Stimulated activated CD8-positive, alpha-beta memory T cell treated with anti-CD3 and anti-CD28 coated beads, Interleukin-7, amount 100 ng/mL, for 1 hour (primary cell): Measurements from ENCODE around the gene HIVEP3.

ENCODE experiments used
- DNase-seq, 2 donors: peaks; one replicate each; pipeline ENCODE4 v3.0.0-alpha.2; 2020; ENCODE audit warnings: low read depth in 2 of 2

HIVEP3 gene

GRCh38 chr1:41583658-41584547 lies 334.8 kb downstream of the HIVEP3 start:
- DNase-seq, result no peak

GRCh38 chr1:41582851-41583657 lies 335.7 kb downstream of the HIVEP3 start:
- DNase-seq, result no peak

GRCh38 chr1:41582351-41582750 lies 336.4 kb downstream of the HIVEP3 start:
- DNase-seq, result no peak

- no peak for DNase-seq
Measured at GRCh38 chr1:41582004-41582325, 336.8 kb downstream of the HIVEP3 start.

- no peak for DNase-seq
Measured at GRCh38 chr1:41581216-41582003, 337.3 kb downstream of the HIVEP3 start.

- DNase-seq, result no peak
Measured at GRCh38 chr1:41580520-41581172, 338.1 kb downstream of the HIVEP3 start.

- no peak for DNase-seq
Measured at GRCh38 chr1:41580021-41580420, 338.7 kb downstream of the HIVEP3 start.

GRCh38 chr1:41578712-41579335 lies 339.9 kb downstream of the HIVEP3 start:
- no peak for DNase-seq

- DNase-seq, result no peak
Measured at GRCh38 chr1:41576620-41577019, 342.1 kb downstream of the HIVEP3 start.

GRCh38 chr1:41576206-41576605 lies 342.5 kb downstream of the HIVEP3 start:
- no peak for DNase-seq

- no peak for DNase-seq
Measured at GRCh38 chr1:41574842-41575241, 343.9 kb downstream of the HIVEP3 start.

GRCh38 chr1:41573785-41574713 lies 344.7 kb downstream of the HIVEP3 start:
- peak; percentile 54 to 59 for DNase-seq

GRCh38 chr1:41573194-41573593 lies 345.5 kb downstream of the HIVEP3 start:
- no peak for DNase-seq

GRCh38 chr1:41572224-41572623 lies 346.5 kb downstream of the HIVEP3 start:
- no peak for DNase-seq

- DNase-seq, result no peak
Measured at GRCh38 chr1:41571041-41571440, 347.7 kb downstream of the HIVEP3 start.

- no peak for DNase-seq
Measured at GRCh38 chr1:41568204-41568603, 350.5 kb downstream of the HIVEP3 start.

- no peak for DNase-seq
Measured at GRCh38 chr1:41566969-41567368, 351.8 kb downstream of the HIVEP3 start.

GRCh38 chr1:41566274-41566885 lies 352.3 kb downstream of the HIVEP3 start:
- no peak for DNase-seq

GRCh38 chr1:41564741-41565475 lies 353.8 kb downstream of the HIVEP3 start:
- DNase-seq, result no peak
